GM21447 (cell line): ENCODE results near the gene BZW2.
"Not testable (repeated sequence)": the region's sequence is repeated elsewhere in the genome, so short reads cannot be mapped to it uniquely, and the experiment has no call there.

ENCODE experiments used
- ATAC-seq: cut with Tn5 transposase; IDR thresholded peaks from one replicate; pipeline ENCODE4 v1.9.1; 2021; ENCODE audit not compliant: unreplicated experiment

The BZW2 gene

GRCh38 chr7:16644636-16645592 is 1.1 kb upstream of the BZW2 start:
- no peak for ATAC-seq

GRCh38 chr7:16646472-16647072 is 591 bp downstream of the BZW2 start:
- ATAC-seq: no peak

DNA sequence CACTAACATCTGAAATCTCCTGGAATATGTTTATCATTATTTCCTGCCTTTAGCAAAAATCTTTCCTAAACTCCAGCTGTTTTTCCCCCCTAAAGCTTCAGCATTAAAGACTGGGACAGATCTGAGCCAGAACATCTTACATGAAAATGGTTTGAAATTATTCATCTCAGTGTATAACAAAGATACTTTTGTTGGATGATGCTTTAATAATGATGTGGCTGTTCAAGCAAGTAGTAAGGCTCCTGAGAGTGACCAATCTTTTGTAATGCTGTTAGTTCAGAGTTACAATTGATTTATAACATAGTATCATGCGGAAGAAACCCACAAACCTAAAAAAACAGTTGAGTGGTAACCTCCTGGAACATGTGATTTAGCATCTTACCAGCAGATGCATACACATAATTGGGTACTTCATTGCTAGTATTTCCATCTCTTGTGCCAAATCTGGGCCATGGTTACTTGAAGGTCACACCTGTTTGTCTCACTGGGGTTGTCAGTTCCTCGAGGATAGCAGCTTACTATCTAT is 1.5 kb downstream of the BZW2 start:
- no peak for ATAC-seq

DNA sequence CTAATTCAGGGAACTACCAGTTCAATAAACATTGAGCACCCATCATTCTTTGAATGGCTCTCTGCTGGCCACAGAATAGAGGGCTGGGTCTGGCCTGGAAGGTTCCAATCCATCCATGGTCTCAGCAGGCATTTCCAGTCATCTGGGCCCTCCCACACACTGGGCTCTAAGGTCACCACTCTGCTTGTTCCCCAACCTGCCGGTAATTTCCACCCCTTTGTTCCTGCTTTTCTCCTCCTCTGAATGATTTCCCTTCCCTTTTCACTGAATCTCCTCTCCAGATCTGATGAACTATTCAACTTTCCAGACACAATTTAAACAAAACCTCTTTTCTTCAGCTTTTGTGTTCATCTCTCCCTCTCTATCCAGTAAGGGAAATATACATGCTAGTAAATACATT is 2.6 kb downstream of the BZW2 start:
- no peak for ATAC-seq

DNA sequence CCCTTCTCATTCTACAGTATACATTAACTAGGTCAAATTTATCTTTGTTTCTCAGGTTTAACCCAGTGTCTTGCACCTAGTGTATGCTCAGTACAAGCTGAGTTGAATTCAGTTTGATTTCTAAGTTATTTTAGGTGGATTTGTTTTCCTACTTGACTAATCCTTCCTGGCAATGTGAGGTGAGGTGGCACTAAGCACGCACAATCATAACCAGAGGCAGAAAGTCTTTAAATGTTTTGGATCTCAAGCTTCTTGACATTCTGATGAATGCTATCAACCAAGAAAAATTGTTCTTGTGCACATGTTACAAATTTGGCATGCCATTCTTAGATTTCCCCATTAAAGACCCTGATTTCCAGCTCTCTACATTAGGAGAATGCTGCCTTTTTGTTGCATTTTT is 3.2 kb downstream of the BZW2 start:
- no peak for ATAC-seq

- no peak for ATAC-seq
These were observed 4.3 kb downstream of the BZW2 start for GRCh38 chr7:16650266-16650665.

- no peak for ATAC-seq
These were observed 5.6 kb downstream of the BZW2 start for GRCh38 chr7:16651396-16652239.

- no peak for ATAC-seq
These were observed 6.2 kb downstream of the BZW2 start for GRCh38 chr7:16652240-16652583.

GRCh38 chr7:16652888-16653287 is 6.9 kb downstream of the BZW2 start:
- ATAC-seq: no peak

- ATAC-seq: no peak
These were observed 9.4 kb downstream of the BZW2 start for GRCh38 chr7:16655394-16655793.

- no peak for ATAC-seq
These were observed 10.2 kb downstream of the BZW2 start for GRCh38 chr7:16656141-16656540.

DNA sequence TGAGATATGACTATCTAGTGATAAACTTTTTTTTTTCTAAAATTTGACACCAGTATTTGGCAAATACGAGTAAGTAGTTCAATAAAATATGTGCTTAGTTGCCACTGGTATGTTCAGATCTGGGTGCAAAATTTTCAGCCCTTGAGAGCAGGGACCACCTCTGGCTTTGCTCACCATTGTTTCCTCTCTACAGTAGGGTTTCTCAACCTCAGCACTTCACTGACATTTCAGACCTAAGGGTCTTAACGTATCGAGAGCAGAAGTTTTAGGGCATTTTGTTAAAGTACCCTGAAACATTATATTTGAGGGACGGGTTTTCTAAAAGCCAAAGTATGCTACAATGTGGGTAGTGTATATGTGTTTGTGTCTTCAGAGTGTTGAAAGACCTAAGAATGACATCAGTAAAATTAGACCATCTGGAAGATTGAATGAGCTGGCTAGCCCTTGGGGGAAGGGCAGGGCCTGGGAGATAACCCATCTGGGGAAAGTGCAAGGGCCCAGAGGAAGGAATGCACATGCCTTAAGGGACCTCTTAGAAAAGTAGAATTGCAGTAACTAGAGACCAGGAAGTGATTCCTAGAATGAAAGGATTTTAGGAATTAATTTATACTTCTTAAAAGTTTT is 11.8 kb downstream of the BZW2 start:
- ATAC-seq: no peak

GRCh38 chr7:16659854-16660497 is 14.0 kb downstream of the BZW2 start:
- ATAC-seq: not testable (repeated sequence)

GRCh38 chr7:16660702-16661464 is 14.9 kb downstream of the BZW2 start:
- no peak for ATAC-seq

DNA sequence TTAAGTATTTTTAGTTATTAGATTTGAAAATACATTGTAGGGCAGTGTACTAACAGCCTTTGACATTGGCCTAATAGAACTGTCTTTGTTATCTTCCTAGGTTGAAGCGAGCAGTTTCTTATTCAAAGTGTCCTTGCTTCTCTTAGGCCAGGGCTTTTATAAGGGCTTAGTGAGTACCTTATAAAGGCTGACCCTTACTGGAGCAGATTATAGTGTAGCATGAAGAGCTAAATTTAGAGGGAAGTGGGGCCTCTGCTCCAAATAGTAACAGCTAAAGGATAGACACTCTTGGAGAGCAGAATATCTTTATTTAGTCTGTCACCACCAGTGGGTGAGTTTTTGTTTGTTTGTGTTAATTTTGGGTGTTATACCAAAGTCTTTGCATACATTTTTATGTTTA is 15.9 kb downstream of the BZW2 start:
- ATAC-seq: no peak

DNA sequence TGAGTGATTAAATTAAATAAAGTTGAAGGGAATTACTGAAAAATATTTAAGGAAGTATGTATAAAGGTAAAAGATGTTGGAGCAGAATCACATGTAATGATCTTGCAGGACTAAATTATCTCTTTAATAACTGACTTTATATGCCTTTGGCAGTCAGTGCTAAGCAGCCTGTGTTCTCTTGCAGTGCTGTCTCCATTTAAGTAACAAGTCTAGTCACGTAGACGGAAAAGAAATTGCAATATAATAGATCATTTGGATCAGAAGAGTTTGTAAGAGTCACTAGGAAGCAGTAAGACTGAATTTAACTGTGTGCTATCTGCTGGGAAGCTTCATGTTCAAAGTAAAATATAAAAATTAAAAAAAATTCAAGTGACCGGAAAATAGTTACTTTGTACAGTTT is 21.4 kb downstream of the BZW2 start:
- ATAC-seq: no peak

DNA sequence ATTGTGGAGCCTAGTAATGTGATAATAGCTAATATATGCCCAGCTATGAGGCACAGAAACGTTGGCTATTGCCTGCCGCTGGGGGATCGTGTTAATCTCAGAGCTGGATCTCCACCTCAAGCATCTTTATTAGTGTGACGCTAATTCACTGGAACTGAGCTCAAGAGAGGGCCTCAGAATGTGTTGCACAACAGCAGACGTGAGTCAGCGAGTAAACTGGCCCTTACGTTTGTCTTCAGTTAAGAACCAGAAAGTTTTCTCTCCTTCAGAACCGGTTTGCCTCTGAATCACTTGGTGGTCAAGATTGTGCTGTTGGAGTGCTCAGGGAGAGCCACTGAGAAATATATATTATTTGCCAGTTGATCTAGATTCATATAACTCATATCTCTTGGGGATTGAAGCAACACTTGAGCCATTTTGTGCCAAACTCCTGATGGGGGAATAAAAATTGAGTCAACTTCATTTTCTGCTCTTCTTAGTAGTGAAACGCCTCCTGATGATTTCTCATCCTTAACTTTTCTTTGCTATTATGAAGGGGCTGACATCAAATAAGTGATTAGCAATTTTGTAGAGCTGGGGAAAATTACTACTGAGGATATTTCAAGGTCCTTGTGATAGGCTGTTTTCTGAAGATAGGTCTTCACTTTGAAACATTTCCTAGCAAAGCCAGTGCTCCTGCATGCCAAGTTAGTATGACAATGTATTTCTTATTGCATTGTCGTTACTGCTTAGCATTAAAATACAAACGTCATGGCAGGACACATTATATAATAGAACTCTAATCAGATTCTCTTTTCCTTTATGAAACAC is 22.3 kb downstream of the BZW2 start:
- no peak for ATAC-seq

GRCh38 chr7:16668978-16669377 is 23.0 kb downstream of the BZW2 start:
- no peak for ATAC-seq

GRCh38 chr7:16669581-16669980 is 23.6 kb downstream of the BZW2 start:
- no peak for ATAC-seq
